VCaP (cell line): Measurements from ENCODE around the gene RNF115.
A peak's percentile ranks its signal among the peaks of the same experiment; 100 is the strongest.

Experiments used
- H3K27ac ChIP-seq: fragments of 450-650 bp; 2 replicates; pipeline ENCODE4 v1.5.1; 2017
- CTCF ChIP-seq: fragments of 450-650 bp; conservative IDR thresholded peaks from 2 replicates; pipeline ENCODE4 v1.5.1; 2017; ENCODE audit warnings: mild to moderate bottlenecking, moderate library complexity

Gene RNF115

DNA sequence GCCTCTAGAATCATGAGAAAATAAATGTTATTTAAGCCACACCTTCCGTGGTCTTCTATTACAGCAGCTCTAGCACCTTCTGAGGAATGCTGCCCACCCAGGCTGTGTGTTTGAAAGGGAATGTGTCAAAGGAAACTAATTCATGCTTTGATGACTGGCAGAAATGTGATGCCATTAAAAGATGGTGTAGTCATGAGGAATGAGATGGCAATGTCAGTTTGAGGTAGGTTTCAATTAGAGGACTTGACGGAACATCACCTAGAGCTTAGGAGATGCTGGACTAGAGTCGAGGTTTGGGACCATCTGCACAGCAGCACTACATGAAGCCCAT lies 127.3 kb downstream of the RNF115 start:
- no peak overlapping the region for H3K27ac ChIP-seq
- TF ChIP-seq CTCF: no peak

GRCh38 chr1:145695821-145696629 lies 127.9 kb downstream of the RNF115 start:
- no peak overlapping the region for H3K27ac ChIP-seq
- TF ChIP-seq CTCF: no peak

DNA sequence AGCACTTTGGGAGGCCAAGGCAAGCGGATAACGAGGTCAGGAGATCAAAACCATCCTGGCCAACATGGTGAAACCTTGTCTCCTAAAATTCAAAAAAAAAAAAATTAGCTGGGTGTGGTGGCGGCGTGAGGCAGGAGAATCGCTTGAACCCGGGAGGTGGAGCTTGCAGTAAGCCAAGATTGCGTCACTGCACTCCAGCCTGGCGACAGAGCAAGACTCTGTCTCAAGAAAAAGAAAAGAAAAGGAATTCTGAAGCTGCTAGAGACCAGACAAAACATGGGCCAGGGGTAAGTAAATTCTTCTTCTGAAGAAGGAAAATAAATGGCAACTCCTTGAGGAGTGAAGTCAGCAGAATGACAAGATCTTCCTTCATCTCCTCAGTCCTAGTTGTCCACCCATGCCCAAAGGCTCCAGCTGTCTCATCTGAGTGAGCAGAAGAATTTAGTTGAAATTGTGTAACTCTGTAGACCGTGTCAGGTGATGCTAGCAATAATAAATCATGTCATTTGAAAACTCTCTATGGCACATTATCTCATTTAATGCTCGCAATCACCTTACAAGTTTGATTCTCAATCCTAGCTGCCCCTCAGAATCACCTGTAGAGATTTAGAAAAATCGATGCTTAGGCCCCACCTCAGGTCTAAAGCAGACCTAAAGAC lies 131.0 kb downstream of the RNF115 start:
- TF ChIP-seq CTCF: no peak
- H3K27ac ChIP-seq: no peak overlapping the region

DNA sequence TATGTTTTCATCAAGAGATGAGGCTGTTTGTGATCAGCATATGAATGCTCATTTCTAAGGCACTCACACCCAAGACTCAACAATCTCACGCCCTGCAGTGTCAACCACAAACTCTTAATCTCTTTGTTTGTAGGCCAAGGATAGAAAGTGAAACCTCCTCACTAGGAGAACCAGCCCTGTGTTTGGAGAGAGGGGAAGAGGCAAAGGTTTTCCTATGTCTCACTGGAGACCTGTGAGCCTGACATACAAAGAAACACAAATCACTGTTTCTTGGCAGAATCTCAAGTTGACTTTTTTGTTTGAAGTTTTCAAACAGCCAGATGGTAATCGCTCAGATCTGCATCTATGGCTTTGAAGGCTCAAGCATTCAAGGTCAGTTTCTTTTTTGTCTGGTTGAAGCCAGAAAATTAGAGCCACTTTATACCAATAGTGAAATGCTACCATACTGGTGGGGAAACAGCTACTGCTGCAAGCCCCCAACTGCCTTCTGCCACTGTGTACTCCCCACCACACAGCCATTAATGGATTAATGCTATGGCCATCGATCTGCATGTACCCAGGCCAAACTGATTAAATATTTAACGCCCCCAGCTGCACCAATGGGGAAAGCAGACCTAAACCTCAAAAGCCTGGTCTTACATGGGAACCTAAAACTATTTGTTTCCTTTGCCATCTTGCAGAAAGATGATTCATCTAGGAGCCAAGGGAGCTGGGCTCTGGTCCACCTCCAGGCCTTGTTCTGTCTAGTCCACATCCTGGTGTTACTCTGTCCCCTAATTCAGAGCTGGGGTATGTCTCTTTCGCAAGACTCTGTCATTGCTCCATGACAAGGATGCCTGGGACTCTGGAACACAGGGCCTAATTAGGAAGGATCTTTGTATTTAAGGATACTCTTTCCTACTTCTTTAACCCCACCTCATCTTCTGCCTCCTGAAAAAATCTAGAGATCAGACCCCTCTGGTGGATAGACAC lies 133.0 kb downstream of the RNF115 start:
- peak overlapping the region; percentile 48 for H3K27ac ChIP-seq
- TF ChIP-seq CTCF: no peak

DNA sequence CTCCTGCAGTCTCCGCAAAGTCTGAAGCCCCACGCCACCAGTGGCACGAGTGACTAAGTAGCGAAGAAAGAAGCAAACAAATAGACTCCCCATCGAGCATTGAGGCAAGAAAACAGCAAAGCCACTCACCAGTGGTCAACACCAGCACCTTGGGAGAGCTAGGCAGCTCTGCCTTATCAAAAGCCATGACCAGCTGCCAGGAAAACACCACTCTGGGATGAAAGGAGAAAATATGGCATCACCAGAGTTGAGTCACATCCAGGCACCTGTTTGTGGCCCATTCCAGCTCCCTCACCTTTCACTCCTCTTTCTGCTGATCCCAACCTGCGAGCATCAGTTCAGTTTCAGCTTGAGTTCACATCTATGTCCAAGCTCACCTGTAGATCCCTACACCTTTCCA lies 134.0 kb downstream of the RNF115 start:
- peak overlapping the region; percentile 48 for H3K27ac ChIP-seq

DNA sequence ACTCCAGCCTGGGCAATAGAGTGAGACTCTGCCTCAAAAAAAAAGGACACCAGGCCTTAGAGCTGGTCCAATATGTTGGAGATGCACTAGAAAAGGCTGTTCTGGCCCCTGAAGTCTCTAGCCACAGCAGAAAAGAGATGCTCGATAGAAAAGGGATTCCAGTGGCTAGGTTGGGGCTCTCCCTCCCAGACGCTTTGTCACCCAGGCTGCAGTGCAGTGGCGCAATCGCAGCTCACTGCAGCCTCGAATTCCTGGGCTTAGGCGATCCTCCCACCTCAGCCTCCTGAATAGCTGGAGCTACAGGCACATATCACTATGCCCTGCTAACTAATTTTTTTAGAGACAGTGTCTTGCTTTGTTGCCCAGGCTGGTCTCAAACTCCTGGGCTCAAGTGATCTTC lies 135.0 kb downstream of the RNF115 start:
- no peak overlapping the region for H3K27ac ChIP-seq
- TF ChIP-seq CTCF: no peak

More for the DNA sequence above, 134.0 kb downstream of the RNF115 start:
- no peak for TF ChIP-seq CTCF
